ENCODE measurements around the gene KCMF1. TPM values are rescaled to one million over a fixed set of nuclear protein-coding genes. Genes with fewer than 3 reads are reported as not detected.

The KCMF1 gene
- polyA plus RNA-seq, 1 experiment = 121 TPM

DNA sequence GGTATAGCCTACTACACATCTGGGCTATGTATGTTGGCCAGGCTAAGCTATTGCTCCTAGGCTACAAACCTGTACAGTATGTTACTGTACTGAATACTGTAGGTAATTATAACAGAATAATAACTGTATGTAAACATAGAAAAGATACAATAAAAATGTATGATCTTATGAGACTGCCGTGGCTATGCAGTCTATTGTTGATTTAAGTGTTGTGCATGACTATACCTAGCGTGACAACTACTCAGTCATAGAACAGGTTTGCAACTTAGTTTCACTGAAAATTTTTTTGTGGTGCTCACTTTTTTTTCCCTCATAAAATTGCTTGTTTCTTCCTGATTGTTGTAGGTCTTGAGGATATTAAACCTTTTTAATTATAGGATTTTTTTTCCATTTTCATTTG lies 25.9 kb downstream of the KCMF1 start:
- Histone ChIP-seq H3K9me3 (ENCODE audit: control insufficient read depth, insufficient read depth, low read length) (no peaks in the 10 kb centered on the region), H3K27me3 (ENCODE audit: control insufficient read depth, insufficient read depth, low read length) (no peaks in the 10 kb centered on the region), H3K4me3 (ENCODE audit: low read depth, low read length) (no peak overlapping the region), H3K27ac (ENCODE audit: low read depth, low read length) (no peak overlapping the region)
- TF ChIP-seq, protein P1, sequence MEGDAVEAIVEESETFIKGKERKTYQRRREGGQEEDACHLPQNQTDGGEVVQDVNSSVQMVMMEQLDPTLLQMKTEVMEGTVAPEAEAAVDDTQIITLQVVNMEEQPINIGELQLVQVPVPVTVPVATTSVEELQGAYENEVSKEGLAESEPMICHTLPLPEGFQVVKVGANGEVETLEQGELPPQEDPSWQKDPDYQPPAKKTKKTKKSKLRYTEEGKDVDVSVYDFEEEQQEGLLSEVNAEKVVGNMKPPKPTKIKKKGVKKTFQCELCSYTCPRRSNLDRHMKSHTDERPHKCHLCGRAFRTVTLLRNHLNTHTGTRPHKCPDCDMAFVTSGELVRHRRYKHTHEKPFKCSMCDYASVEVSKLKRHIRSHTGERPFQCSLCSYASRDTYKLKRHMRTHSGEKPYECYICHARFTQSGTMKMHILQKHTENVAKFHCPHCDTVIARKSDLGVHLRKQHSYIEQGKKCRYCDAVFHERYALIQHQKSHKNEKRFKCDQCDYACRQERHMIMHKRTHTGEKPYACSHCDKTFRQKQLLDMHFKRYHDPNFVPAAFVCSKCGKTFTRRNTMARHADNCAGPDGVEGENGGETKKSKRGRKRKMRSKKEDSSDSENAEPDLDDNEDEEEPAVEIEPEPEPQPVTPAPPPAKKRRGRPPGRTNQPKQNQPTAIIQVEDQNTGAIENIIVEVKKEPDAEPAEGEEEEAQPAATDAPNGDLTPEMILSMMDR (IDR thresholded peaks at IDR 0.05; ENCODE audit: low read depth, low read length) = no peak
- no peak for DNase-seq (ENCODE audit: low read depth, low spot score)
- CTCF ChIA-PET = interaction anchor here (0.6 kb wide), 1 partner anchor 21 kb away, joined by 4 read pairs; no protein-coding TSS in a partner anchor
- POLR2A ChIA-PET = no interaction called here

DNA sequence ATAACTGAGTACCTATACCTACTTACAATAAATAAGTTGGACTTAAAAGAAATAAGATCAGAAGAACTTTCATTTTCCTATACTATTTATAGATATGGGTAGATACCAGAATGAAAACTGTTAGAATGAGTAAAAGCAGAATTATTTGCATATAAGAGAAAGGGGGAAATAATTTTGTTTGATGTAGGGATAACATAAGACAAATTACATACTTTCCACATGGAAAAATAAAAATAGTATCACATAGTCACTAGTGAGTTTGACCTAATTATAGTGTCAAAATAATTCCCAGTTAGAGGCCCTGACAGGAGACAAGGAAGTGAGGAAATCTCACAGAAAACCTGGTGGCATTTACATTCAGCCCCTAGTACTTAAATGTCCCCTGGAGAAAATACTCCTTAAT lies 28.6 kb downstream of the KCMF1 start:
- DNase-seq (ENCODE audit: low read depth, low spot score) = no peak
- CTCF ChIA-PET = no interaction called here
- POLR2A ChIA-PET = no interaction called here
- Histone ChIP-seq H3K9me3 (ENCODE audit: control insufficient read depth, insufficient read depth, low read length) (no peaks in the 10 kb centered on the region), H3K27ac (ENCODE audit: low read depth, low read length) (no peak overlapping the region), H3K4me3 (ENCODE audit: low read depth, low read length) (no peak overlapping the region), H3K27me3 (ENCODE audit: control insufficient read depth, insufficient read depth, low read length) (no peaks in the 10 kb centered on the region)
- TF ChIP-seq, protein P1 (IDR thresholded peaks at IDR 0.05; ENCODE audit: low read depth, low read length) = no peak

DNA sequence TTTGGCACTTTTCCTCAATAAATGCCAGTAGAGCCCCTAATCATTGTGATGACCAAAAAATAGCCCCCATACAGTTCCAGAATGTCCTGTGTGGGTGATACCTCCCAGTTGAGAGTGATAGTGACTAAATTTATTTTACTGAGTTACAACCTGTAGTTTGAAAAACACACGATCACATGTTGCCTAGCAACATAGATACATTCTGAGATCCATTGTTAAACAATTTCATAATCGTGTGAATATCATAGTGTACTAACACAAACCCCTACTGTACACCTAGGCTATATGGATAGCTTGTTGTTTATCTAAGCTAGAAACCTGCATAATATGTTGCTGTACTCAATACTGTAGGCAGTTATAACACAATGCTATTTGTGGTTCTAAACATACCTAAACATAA lies 30.6 kb downstream of the KCMF1 start:
- POLR2A ChIA-PET = no interaction called here
- Histone ChIP-seq H3K27me3 (ENCODE audit: control insufficient read depth, insufficient read depth, low read length) (no peaks in the 10 kb centered on the region), H3K4me3 (ENCODE audit: low read depth, low read length) (no peak overlapping the region), H3K9me3 (ENCODE audit: control insufficient read depth, insufficient read depth, low read length) (no peaks in the 10 kb centered on the region; the same call in 1 of the 2 replicates), H3K27ac (ENCODE audit: low read depth, low read length) (no peak overlapping the region)
- TF ChIP-seq, protein P1 (IDR thresholded peaks at IDR 0.05; ENCODE audit: low read depth, low read length) = no peak
- CTCF ChIA-PET = interaction anchor here (1.1 to 1.2 kb wide), 3 partner anchors 14 to 76 kb away, joined by 3 read pairs; no protein-coding TSS in a partner anchor
- no peak for DNase-seq (ENCODE audit: low read depth, low spot score)

DNA sequence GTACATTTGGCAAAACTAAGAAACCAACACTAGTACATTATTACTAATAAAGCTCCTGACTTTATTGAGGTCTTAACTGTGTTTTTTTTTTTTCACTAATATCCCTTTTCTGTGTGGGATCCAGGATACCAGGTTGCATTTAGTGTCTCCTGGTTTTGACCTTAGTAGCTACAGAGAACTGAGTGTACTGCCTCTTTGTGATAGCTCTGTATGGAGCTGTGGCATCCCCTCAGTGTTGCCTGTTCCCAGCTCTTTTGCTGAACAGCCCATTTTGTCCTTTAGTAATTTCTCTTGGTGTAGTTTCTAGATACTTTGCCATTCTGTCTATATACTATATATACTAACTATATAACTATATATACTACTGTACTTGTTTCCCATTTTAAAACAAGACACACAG lies 31.6 kb downstream of the KCMF1 start:
- no peak for DNase-seq (ENCODE audit: low read depth, low spot score)
- POLR2A ChIA-PET = interaction anchor here (0.6 kb wide), 1 partner anchor 27 kb away, joined by 8 read pairs; no protein-coding TSS in a partner anchor
- H3K27ac ChIP-seq (ENCODE audit: low read depth, low read length) = no peak overlapping the region
- H3K27me3 ChIP-seq (ENCODE audit: control insufficient read depth, insufficient read depth, low read length) = no peaks in the 10 kb centered on the region
- CTCF ChIA-PET = interaction anchor here (0.6 to 1.2 kb wide), 4 partner anchors 64 to 184 kb away, joined by 3 to 9 read pairs (median 3); no protein-coding TSS in a partner anchor
- H3K4me3 ChIP-seq (ENCODE audit: low read depth, low read length) = no peak overlapping the region
- TF ChIP-seq, protein P1 (IDR thresholded peaks at IDR 0.05; ENCODE audit: low read depth, low read length) = no peak
- no peaks in the 10 kb centered on the region; the same call in 1 of the 2 replicates for H3K9me3 ChIP-seq (ENCODE audit: control insufficient read depth, insufficient read depth, low read length)

DNA sequence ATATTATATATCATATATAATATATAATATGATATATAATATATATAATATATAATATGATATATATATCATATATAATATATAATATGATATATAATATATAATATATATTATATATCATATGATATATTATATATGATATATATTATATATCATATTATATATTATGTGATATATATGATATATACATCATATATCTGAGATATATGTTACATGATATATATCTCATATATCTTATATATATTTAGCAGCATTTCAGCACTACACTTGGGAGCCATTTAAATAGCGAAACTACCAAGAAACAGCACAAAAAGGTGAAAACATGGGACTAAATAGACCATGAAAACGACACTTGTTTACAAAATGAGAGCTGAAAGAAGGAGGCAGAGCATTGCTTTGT lies 37.3 kb downstream of the KCMF1 start:
- no peaks in the 10 kb centered on the region; the same call in 1 of the 2 replicates for H3K9me3 ChIP-seq (ENCODE audit: control insufficient read depth, insufficient read depth, low read length)
- DNase-seq (ENCODE audit: low read depth, low spot score) = no peak
- H3K4me3 ChIP-seq (ENCODE audit: low read depth, low read length) = no peak overlapping the region
- TF ChIP-seq, protein P1 (IDR thresholded peaks at IDR 0.05; ENCODE audit: low read depth, low read length) = no peak
- CTCF ChIA-PET = interaction anchor here (0.9 kb wide), 1 partner anchor 82 kb away, joined by 3 read pairs; no protein-coding TSS in a partner anchor
- H3K27me3 ChIP-seq (ENCODE audit: control insufficient read depth, insufficient read depth, low read length) = no peaks in the 10 kb centered on the region
- no peak overlapping the region for H3K27ac ChIP-seq (ENCODE audit: low read depth, low read length)
- POLR2A ChIA-PET = interaction anchor here (0.5 kb wide), 1 partner anchor 15 kb away, joined by 3 read pairs; no protein-coding TSS in a partner anchor

Data from AG04450 (cell line).